Thoracic aorta (tissue), 2 donors: ENCODE measurements around the gene ZNF667. TPM values are rescaled to one million over a fixed set of nuclear protein-coding genes. Genes with fewer than 3 reads are reported as not detected.
A peak's percentile ranks its signal among the peaks of the same experiment; 100 is the strongest.

Experiments used
- ATAC-seq: fragments of 150-250 bp; one replicate; pipeline ENCODE4 v1.8.0; 2017; ENCODE audit warnings: low read depth; ENCODE audit not compliant: insufficient number of reproducible peaks, low FRiP score
- DNase-seq: peaks from one replicate; pipeline ENCODE4 v3.0.0-alpha.2; 2020; ENCODE audit warnings: low spot score
- H3K27ac ChIP-seq, 2 donors: fragments of 200-600 bp; sonication (generic); 1 replicate in 1 of 2; 2 replicates in 1 of 2; pipeline ENCODE4 v1.5.1; 2016; ENCODE audit warnings: mild to moderate bottlenecking in 2 of 2, moderate library complexity in 2 of 2
- H3K27me3 ChIP-seq: fragments of 200-600 bp; sonication (generic); replicated peaks from 2 replicates; pipeline ENCODE4 v1.6.0; 2016; ENCODE audit warnings: mild to moderate bottlenecking; ENCODE audit not compliant: insufficient read depth
- H3K36me3 ChIP-seq: fragments of 200-600 bp; sonication (generic); one replicate; pipeline ENCODE4 v1.5.1; 2016
- H3K4me1 ChIP-seq, 2 donors: fragments of 200-600 bp; sonication (generic); 1 replicate in 1 of 2; 2 replicates in 1 of 2; pipeline versions ENCODE4 v1.5.1 to v1.6.0; 2016; ENCODE audit warnings: low read depth in 2 of 2, mild to moderate bottlenecking in 1 of 2; ENCODE audit not compliant: control insufficient read depth in 1 of 2
- H3K4me3 ChIP-seq: fragments of 200-600 bp; sonication (generic); 2 replicates; pipeline ENCODE4 v1.5.1; 2016; ENCODE audit warnings: mild to moderate bottlenecking
- H3K9me3 ChIP-seq: fragments of 200-600 bp; sonication (generic); 2 replicates; pipeline ENCODE4 v1.5.1; 2016
- total RNA-seq, 2 donors: library from RNA; depleted of rRNA; stranded (reverse); fragments of >200 nt; gene quantifications; one replicate each; pipeline versions ENCODE4 v1.1.0 to v1.2.3, GENCODE V29; 2016
- TF ChIP-seq, protein P1 (sequence below): fragments of 200-600 bp; sonication (generic); IDR thresholded peaks from one replicate; pipeline ENCODE4 v1.5.1; 2019; ENCODE audit warnings: antibody characterized with exemption

Gene ZNF667
- 1 to 10 TPM; 4.6 to 7.8 TPM for total RNA-seq

DNA sequence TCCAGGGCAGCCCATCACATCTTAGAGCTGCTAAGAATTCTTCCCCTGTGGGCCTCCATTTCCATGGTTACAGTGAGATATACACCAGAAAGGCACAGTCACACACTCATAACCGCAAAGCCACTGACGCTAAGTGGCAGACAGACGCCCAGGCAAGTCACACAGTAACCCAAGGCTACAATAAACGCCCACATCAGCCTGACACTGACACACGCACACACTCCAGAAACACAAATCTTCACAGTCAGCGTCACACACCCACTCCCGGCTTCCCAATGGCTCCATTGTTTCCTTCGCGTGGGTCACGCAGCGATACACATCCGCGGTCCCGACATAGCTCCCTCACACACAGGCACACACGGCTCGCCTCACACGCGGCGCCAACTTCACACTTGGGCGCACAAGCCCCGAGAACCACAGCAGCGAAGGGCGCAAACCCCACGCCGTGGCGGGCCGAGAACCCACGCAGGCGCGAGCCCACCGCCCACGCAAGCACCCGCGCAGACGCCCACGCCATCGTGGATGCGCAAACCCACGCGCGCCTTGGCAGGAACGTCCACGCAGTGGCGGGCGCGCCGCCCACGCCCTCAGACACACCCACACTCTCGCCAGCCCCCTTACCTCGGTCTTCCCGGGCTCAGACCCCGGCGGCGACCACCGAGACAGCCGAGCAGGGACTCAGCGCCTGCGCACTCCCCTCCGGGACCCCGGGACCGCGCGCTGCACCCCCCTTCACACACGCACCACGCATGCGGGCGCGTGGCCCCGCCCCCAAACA, at the start of gene ZNF667:
ZNF667 (minus strand) TSS at position 695 of the 778 bp plus-strand sequence. CDS start 14,975 bp downstream, outside the sequence.
- DNase-seq (peak; percentile 2), ATAC-seq (no peak)
- peaks cover 24% of the 10 kb centered on the region for H3K9me3 ChIP-seq

GRCh38 chr19:56525214-56525860, 48.2 kb upstream of the ZNF667 start:
- DNase-seq = no peak
- Histone ChIP-seq H3K36me3 (peaks cover 42% of the 10 kb centered on the region), H3K4me3 (peak overlapping the region; percentile 6), H3K27ac (no peak overlapping the region), H3K9me3 (peaks cover 99% of the 10 kb centered on the region), H3K4me1 (no peaks in the 10 kb centered on the region), H3K27me3 (no peaks in the 10 kb centered on the region)
- ATAC-seq = no peak
- TF ChIP-seq, protein P1, sequence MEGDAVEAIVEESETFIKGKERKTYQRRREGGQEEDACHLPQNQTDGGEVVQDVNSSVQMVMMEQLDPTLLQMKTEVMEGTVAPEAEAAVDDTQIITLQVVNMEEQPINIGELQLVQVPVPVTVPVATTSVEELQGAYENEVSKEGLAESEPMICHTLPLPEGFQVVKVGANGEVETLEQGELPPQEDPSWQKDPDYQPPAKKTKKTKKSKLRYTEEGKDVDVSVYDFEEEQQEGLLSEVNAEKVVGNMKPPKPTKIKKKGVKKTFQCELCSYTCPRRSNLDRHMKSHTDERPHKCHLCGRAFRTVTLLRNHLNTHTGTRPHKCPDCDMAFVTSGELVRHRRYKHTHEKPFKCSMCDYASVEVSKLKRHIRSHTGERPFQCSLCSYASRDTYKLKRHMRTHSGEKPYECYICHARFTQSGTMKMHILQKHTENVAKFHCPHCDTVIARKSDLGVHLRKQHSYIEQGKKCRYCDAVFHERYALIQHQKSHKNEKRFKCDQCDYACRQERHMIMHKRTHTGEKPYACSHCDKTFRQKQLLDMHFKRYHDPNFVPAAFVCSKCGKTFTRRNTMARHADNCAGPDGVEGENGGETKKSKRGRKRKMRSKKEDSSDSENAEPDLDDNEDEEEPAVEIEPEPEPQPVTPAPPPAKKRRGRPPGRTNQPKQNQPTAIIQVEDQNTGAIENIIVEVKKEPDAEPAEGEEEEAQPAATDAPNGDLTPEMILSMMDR = no peak

More for the DNA sequence above, at the start of gene ZNF667:
- peak within 1 kb of the TSS; percentile 83 for H3K4me3 ChIP-seq
- TF ChIP-seq, protein P1 = no peak
- no peaks in the 10 kb centered on the region for H3K27me3 ChIP-seq
- no peaks in the 10 kb centered on the region for H3K36me3 ChIP-seq
- peaks cover 4 to 18% of the 10 kb centered on the region in 2 donors for H3K4me1 ChIP-seq
- H3K27ac ChIP-seq = peak within 1 kb of the TSS; percentile 60 to 65

DNA sequence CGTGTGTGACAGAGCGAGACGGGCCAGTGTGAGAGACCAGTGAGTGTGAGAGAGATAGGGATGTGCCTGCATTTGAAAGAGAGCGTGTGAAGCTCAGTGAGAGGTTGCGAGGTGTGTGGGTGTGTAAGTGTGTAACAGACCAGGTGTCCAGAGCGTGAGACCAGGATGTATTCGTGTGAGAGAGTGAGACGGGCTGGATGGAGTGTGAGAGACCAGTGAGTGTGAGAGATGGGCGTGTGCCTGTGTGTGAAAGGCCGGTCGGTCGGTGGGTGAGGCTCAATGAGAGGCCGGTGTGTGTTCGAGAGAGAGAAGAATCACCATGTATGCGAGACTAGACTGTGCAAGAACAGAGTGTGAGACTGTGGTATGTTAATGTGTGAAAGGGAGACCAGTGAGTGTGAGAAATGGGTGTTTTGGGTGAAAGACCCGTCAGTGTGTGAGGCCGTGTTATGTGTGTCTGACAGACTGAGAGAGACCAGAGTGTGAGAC, 31.2 kb upstream of the ZNF667 start:
- Histone ChIP-seq H3K27ac (peak overlapping the region; percentile 90 to 97), H3K36me3 (peaks cover 12% of the 10 kb centered on the region), H3K9me3 (peaks cover 5% of the 10 kb centered on the region), H3K27me3 (no peaks in the 10 kb centered on the region), H3K4me1 (peaks cover 3 to 9% of the 10 kb centered on the region in 2 donors), H3K4me3 (peak overlapping the region; percentile 87)
- TF ChIP-seq, protein P1 = no peak
- DNase-seq (no peak), ATAC-seq (peak; percentile 16)

GRCh38 chr19:56507446-56508289, 30.5 kb upstream of the ZNF667 start, which contains the start of gene ZNF471:
Gene ZNF471 (plus strand): TSS chr19:56507855. CDS start chr19:56511572, 3,717 bp downstream.
- Histone ChIP-seq H3K4me1 (peaks cover 3 to 9% of the 10 kb centered on the region in 2 donors), H3K36me3 (peaks cover 7% of the 10 kb centered on the region), H3K27ac (peak within 1 kb of the TSS; percentile 90 to 97), H3K4me3 (peak within 1 kb of the TSS; percentile 87), H3K27me3 (no peaks in the 10 kb centered on the region), H3K9me3 (peaks cover 5% of the 10 kb centered on the region)
- ATAC-seq = peak; percentile 98
- peak; percentile 96 for DNase-seq
- TF ChIP-seq, protein P1 = no peak
